SK-N-SH treated with all-trans-retinoic acid at 6 μM for 48 hours (cell line): ENCODE data around the gene FDXACB1.

Experiments
- ARNTL ChIP-seq: fragments of 450-650 bp; formaldehyde crosslinking; IDR thresholded peaks from 2 replicates; pipeline ENCODE4 v1.5.0; 2020; ENCODE audit warnings: low read depth, mild to moderate bottlenecking, moderate library complexity, borderline replicate concordance
- CREB5 ChIP-seq: fragments of 250-450 bp; sonication (Bioruptor Pico); IDR thresholded peaks from 2 replicates; pipeline ENCODE4 v1.5.1; 2020; ENCODE audit warnings: low read depth, mild to moderate bottlenecking, moderate library complexity
- CSRNP3 ChIP-seq: fragments of 250-450 bp; sonication (Bioruptor Pico); IDR thresholded peaks from 2 replicates; pipeline ENCODE4 v1.5.1; 2021; ENCODE audit warnings: mild to moderate bottlenecking, moderate library complexity
- ESRRG ChIP-seq: fragments of 250-450 bp; sonication (Bioruptor Pico); IDR thresholded peaks from 2 replicates; pipeline ENCODE4 v1.6.1; 2021; ENCODE audit warnings: mild to moderate bottlenecking
- ISL1 ChIP-seq: fragments of 250-450 bp; sonication (Bioruptor Pico); IDR thresholded peaks from 2 replicates; pipeline ENCODE4 v2.1.2; 2022; ENCODE audit warnings: mild to moderate bottlenecking, moderate library complexity
- OSR1 ChIP-seq: fragments of 250-450 bp; sonication (Bioruptor Pico); IDR thresholded peaks from 2 replicates; pipeline ENCODE4 v1.8.0; 2022; ENCODE audit warnings: moderate library complexity, mild to moderate bottlenecking, inconsistent platforms
- PPARA ChIP-seq: fragments of 250-450 bp; sonication (Bioruptor Pico); IDR thresholded peaks from 2 replicates; pipeline ENCODE4 v1.5.0; 2020; ENCODE audit warnings: mild to moderate bottlenecking, borderline replicate concordance
- TCF4 ChIP-seq: fragments of 250-450 bp; sonication (Bioruptor Pico); IDR thresholded peaks from 2 replicates; pipeline ENCODE4 v1.8.0; 2021; ENCODE audit warnings: mild to moderate bottlenecking, moderate library complexity, borderline replicate concordance
- TOX ChIP-seq: fragments of 250-450 bp; sonication (Bioruptor Pico); IDR thresholded peaks from 2 replicates; pipeline ENCODE4 v1.8.0; 2021; ENCODE audit warnings: mild to moderate bottlenecking, moderate library complexity, borderline replicate concordance
- ZC3H10 ChIP-seq: fragments of 250-450 bp; sonication (Bioruptor Pico); IDR thresholded peaks from 2 replicates; pipeline ENCODE4 v1.5.1; 2021; ENCODE audit warnings: mild to moderate bottlenecking, moderate library complexity
- ZFP30 ChIP-seq: fragments of 450-650 bp; formaldehyde crosslinking; IDR thresholded peaks from 2 replicates; pipeline ENCODE4 v1.5.0; 2022; ENCODE audit warnings: mild to moderate bottlenecking, moderate library complexity
- ZNF565 ChIP-seq: fragments of 450-650 bp; formaldehyde crosslinking; conservative IDR thresholded peaks from 2 replicates; pipeline ENCODE4 v1.5.0; 2020; ENCODE audit warnings: low read depth, mild to moderate bottlenecking, moderate library complexity

GRCh38 chr11:111870522-111870885 lies 8.5 kb downstream of the FDXACB1 start:
- TF ChIP-seq ESRRG (CRISPR knock-in tag) (no peak), ZFP30 (no peak), ZNF565 (no peak), PPARA (no peak), ARNTL (CRISPR knock-in tag) (no peak), TCF4 (CRISPR knock-in tag) (no peak), CREB5 (CRISPR knock-in tag) (no peak), CSRNP3 (no peak), TOX (no peak), ZC3H10 (CRISPR knock-in tag) (no peak), OSR1 (no peak), ISL1 (CRISPR knock-in tag) (no peak)
